Suprapubic skin (tissue), 3 donors: ENCODE results near the gene DNAH17.

Experiments used
- CTCF ChIP-seq, 2 donors: fragments of 200-600 bp in 1 of 2; fragments of 450-650 bp in 1 of 2; sonication (generic) in 1 of 2; IDR thresholded peaks; one replicate each; pipeline ENCODE4 v1.5.1; 2016 to 2019; ENCODE audit warnings: antibody characterized with exemption in 2 of 2, mild to moderate bottlenecking in 1 of 2, moderate library complexity in 1 of 2
- EP300 ChIP-seq: sonication (generic); formaldehyde crosslinking; IDR thresholded peaks from one replicate; pipeline ENCODE4 v1.6.1; 2017; ENCODE audit warnings: antibody characterized with exemption
- POLR2A ChIP-seq, 2 donors: fragments of 450-650 bp; IDR thresholded peaks; one replicate each; pipeline ENCODE4 v1.6.1; 2017; ENCODE audit warnings: antibody characterized with exemption in 2 of 2, mild to moderate bottlenecking in 2 of 2, moderate library complexity in 2 of 2

DNA sequence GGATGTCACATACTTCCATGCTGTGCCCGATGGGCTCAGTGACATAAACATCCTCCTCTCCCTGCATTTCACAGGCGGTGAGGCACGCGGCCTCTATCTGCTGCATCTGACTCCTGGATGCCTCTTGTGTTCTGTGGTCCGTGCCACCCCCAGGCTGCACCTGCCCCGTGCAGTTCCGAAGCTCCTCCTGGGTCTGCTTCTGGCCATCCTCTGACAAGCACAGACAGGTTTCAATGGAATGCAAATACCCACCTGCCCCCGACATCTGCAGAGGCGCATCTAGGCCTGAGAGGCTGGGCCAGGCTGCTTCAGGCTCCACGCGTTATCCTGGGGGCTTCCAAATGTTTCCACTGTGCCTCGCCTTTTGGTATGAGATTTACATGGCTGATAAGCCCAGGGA, 46.3 kb upstream of the DNAH17 start:
- TF ChIP-seq POLR2A (IDR thresholded peaks at IDR 0.05) (no peak), CTCF (IDR thresholded peaks at IDR 0.05) (no peak), EP300 (no peak)
